Activated CD4-positive, alpha-beta T cell treated with anti-CD3 and anti-CD28 coated beads, Interleukin-2, Interleukin-4, amounts not matched to agents 100 ng/mL and 50 ng/mL, durations not matched to agents 16 hours and 8 hours (primary cell): ENCODE data around the gene TXN2.

Source experiments
- DNase-seq: peaks from one replicate; pipeline ENCODE4 v3.0.0-alpha.2; 2020; ENCODE audit warnings: low spot score

The TXN2 gene

DNA sequence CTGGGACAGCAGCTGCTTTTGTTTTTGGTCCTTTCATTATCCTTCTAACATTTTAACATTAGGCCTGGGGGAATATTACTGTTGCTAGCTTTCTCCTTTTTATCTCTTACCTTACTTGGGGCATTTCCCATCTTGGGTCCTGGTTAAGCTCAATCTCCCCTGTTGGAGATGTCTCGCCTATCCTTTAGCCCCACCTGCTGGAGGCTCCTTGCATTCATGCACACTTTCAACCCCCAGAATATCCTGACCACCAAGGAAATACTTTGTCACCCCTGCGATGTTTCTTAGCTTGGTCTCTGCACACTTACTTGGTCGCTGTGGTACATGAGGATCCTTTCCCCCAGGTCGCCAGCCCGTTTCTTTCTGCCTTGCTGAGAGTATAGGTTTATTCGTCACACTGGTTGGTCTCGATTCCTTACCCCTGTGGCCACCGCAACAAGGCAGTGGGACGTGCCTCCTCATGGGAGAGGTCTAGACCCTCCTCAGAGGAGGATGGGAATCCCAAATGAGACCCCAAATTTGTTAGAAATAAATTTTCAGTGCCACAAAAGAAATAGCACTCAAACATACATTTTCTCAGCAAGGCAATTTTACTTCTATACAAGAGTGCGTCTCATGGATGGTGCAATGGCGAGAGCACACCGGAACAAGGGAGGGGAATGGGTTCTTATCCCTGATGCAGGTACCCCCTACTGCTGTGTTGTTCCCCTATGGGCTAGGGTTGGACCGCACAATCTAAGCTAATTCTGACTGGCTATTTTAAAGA, 5.4 kb upstream of the TXN2 start:
- DNase-seq = peak; percentile 56

DNA sequence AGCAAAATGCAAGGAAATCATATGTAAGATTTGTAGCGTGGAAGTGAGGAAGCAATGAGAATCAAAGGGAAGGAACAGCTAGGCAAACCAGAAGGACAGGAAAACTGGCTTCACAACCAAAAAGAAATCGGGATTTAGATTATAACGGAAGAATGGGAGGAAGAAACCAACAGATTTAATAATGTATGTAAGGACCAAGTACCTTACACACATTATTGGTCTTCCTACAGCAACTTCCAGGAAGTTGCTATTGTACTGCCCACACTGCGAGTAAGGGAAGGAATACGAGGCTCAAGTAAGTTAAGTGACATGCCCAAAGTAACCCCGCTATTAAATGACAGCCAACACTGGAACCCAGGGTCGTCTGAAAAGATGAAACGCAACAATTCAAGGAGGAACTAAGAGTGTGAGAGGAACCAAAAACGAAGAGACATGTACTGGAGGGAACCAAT, 473 bp downstream of the TXN2 start:
- no peak for DNase-seq

DNA sequence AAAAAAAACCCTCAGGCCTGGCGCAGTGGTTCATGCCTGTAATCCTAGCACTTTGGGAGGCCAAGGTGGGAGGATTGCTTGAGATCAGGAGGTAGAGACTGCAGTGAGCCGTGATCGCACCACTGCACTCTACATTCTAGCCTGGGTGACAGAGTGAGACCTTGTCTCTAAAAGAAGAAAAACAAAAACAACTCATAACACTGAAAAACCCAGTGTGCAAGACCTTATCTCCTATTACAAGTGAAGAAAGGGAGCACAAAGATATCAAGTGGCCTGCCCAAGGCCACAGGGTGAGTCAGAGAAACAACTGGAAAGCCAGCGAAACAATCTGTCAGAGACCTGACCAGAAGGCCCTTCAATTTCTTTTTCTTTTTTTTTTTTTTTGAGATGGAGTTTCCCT, 2.5 kb downstream of the TXN2 start:
- no peak for DNase-seq

DNA sequence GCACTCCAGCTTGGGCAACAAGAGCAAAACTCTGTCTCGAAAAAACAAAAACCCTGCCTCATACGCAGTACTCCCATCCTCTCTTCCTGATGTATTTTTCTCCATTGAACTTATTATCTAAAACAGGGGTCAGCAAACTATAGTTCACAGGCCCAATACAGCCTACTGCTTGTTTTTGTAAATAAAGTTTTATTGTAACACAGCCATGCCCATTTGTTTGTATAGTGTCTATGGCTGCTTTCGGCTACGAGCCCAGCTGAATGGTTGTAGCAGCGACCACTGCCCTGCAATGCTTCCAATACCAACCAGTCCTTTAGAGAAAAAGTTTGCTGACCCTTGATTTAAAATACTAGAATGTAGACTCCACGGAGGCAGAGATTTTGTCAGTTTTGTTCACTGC, 6.1 kb downstream of the TXN2 start:
- no peak for DNase-seq

DNA sequence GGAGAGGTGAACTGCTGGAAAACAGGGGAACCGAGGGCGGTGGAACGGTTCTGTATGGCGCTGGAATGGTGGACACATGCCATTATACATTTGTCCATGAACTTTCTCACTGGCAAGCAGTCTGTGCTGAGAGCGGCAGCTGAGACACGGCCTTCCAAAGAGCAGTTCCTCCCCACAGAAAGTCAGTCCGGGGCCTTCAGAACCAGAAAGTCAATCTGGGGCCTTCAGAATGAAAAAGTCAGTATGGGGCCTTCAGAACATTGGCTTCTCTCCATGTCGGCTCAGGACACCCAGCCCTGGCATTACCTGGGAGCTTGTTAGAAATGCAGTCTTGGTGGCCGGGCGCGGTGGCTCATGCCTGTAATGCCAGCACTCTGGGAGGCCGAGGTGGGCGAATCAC, 8.8 kb downstream of the TXN2 start:
- no peak for DNase-seq

DNA sequence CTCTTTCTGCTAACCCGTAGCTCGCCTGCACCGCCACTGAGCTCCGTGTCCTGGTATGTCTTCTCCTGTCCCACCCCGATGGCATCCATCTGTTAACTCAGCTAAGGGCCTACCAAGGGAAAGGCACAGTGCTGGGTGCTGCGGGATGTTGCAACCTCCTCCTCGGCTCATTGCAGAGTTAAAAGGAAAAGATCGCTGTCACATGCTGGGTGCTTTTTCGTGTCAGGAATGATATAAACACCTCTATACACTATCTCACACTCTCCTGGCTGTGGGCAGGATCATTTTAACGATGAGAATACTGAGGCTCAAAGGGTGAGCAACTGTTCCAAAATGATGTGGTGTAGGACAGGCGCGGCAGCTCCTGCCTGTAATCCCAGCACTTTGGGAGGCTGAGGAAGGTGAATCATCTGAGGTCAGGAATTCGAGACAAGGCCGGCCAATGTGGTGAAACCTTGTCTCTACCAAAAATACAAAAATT, 10.1 kb downstream of the TXN2 start:
- no peak for DNase-seq

DNA sequence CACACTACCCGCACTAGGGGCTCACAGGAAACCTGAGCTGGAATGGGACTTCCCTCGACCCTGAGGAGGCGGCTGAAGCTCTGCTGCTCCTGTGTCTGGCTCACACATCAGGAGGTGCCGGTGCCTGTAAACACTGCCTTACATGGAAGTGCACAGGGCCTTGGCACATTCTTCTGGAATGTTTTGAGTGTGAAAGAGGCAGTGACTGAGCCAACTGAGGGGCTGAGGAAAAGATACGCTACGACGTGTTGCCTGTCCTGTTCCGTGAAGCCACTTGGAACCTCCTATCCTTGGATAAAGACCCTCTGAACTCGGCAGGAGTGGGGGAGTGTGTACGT, 10.5 kb downstream of the TXN2 start:
- no peak for DNase-seq

DNA sequence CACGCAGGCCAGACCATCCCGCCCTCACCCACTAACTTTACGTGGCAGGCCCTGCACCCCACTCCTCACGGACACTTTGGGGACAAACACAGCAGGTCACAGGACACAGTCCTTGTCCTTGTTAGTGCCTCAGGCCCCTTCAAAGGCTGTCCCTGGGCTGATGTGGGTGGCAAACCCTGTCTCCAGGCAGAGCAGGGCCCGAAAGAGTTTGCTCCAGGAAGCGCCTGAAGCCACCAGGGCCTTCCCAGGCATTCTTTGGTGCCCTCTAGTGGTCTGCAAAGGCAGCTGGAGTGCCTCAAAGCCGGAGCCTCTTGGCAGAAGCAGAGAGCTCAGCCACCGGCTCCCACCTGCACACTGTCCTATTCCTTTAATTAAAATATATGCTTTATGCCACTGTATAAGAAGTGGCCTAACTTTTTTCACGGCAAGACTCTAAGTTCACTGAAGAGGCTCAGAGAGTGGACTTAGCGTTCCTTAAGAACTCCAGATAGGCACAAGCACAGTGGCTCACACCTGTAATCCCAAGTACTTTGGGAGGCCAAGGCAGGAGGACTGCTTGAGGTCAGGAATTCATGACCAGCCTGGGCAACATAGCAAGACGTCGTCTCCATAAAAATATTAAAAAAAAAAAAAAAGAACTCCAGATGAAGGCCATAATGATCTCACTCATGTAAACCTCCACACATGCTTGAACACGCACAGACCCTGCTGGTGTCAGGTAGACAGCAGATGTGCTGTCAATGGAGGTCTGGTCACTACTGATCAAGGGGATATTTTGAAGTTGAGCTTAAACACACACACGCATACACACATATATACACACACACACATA, 11.1 kb downstream of the TXN2 start:
- peak; percentile 91 for DNase-seq

DNA sequence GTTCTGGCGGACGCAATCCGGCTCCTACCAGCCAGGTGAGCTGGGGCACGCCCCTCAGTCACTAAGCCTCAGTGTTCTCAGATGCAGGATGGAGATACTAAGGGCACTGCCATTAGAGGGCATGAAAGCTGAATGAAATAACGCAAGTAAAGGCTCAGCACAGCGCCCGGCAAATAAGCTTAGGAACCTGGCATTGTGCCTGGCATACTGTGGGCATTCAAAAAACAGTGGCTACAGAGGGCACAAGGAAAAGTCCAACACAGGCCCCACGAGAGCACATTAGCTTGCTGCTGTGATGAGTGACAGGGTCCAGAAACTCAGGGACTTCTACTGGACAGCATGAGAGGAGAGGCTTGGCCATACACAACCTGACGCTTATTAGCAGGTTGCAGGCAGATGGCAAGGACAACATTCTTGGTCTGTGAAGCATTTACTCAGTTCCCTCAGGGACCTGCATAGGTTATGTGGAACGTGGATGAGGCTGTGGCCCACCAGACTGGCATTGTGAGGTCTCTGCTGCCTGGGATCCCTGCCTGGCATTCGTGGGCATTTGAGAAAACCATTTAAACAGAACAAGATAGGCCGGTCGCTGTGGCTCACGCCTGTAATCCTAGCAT, 12.2 kb downstream of the TXN2 start:
- no peak for DNase-seq

DNA sequence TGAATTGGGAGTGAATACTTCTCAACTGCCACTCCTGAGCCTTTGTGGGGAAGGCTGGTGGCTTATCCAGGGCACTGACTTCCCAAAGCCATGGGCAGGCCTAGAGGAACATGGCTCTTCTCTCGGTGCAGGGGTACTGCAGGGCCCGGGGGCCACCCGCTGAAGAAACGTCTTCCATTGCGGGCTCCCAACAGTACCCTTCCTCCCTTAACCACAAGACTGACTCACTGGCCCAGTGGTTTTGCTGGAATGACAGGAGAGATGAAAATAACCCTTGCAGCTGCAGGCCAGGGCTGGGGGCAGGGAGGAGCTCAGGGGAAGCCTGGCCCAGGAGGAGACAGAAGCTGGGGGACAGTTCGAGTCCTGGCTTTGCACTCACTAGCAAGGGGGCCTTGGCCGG, 13.5 kb downstream of the TXN2 start:
- peak; percentile 24 for DNase-seq

DNA sequence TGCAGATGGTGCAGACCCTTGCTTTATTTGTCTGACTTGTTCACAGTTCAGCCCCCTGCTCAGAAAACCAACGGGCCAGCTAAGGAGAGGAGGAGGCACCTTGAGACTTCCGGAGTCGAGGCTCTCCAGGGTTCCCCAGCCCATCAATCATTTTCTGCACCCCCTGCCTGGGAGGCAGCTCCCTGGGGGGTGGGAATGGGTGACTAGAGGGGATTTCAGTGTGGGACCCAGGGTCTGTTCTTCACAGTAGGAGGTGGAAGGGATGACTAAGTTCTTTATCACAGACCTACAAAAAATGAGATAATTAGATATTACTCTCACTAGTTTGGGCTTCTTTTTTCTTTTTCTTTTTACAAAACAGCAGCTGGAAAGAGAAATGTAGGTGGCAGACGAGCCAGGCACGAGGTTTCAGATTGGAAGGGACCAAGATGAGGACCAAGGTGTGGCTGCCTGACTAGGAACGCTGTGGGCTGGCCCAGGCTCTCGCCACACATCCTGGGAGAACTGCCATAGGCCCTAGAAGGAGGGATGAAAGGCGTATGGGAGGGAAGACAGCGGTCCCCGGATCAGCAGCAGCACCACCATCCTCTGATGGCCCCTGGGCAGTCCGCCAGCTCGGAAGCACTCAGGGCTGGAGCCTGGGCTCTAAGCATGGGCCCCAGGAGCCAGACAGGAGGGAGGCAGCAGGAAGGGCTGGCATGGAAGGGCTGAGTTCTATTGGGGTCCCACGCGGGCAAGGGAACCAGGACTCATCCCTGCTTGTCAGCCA, 14.2 kb downstream of the TXN2 start:
- DNase-seq = no peak

DNA sequence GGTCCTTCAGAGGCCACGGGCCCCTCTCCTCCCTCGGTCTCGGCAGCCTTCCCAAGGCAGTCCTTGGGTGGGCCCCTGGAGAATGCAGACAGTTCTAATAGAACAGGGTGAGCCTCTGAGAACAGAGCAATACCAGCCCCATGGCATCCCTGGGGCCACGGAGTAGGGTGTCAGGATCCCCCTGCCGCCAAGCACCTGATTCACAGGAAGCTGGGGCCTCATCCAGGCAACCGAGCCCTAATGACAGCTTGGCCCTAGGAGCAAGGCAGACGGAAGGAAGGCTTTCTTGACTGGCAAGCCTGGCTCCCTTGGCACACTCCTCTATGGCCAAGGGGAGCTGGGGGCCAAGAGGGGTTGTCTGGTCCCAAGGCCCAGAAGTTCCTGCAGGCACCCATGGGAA, 15.2 kb downstream of the TXN2 start:
- DNase-seq = no peak

DNA sequence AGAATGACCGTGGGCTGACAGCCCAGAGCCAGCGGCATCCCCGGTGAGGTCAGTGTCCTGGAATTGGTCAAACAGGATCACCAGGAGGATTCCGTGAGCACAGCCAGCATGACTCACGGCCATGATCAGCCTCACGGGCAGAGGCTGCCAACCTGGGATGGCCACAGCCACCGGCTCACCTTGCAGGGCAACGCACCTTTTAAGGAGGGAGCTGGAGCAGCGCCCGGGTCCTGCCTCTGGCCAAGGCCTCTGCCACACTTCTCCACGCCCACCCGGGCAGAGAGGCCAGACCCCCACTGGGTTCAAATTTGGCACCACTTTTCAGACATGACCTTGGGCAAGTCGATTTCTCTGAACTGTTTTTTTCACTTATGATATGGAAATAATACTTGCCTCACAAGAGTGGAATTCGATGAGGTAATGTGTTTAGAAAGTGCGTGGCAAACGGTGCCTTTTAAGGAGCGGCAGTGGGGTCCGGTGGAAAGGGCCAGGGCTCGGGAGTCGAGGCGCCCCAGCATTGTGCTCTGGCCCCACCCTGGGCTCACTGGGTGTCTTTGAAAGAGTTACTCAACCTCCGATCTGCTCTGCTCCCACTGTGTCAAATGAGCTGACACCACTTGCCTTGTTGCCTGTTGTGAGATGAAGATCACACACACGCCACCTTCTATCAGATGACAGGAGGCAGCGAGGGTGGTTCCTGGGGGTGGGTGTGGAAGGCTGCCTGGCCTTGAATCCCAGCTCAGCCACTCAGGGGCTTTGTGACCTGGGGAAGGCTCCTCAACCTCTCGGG, 16.0 kb downstream of the TXN2 start:
- DNase-seq = no peak

DNA sequence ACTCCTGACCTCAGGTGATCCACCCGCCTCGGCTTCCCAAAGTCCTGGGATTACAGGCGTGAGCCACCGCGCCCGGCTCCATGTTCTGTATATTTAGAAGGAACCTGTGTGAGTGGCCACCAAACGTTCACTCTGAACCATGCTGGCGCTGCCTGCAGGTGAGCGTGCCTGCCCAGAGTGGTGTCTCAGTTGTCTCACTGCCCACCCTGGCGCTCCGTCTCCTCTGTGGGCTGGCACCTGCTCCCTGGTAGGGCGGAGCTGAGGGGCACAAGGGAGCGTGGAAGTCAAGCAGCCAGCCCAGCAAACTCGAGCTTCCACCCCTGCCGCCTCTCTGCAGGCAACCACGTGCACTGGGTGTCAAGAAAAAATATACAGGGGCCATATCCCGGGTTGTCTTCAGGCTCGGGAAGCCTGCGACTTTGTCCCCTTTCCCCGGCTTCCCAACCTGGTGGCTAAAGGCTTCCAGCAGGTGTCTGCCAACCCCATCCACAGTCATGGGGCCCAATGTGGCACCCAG, 16.7 kb downstream of the TXN2 start:
- DNase-seq = no peak

DNA sequence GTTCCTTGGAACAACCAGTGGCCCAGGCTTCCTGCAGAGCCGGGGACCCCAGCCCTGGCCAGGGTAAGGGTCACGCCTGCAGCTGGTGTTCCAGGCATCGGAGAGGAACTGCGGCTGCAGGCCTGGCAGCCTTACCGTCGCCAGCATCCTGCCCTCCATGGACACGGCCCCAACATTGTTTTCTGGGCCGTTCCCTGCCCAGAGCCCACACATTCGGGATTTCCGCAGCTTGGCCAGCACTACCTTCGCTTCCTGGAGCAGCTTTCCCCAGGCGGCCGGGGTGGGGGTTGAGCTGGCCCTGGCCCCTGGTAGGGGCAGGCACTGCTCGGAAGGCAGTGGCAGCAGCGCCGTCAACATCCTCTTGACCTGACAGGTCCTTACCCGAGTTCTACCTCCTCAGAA, 17.7 kb downstream of the TXN2 start:
- no peak for DNase-seq

DNA sequence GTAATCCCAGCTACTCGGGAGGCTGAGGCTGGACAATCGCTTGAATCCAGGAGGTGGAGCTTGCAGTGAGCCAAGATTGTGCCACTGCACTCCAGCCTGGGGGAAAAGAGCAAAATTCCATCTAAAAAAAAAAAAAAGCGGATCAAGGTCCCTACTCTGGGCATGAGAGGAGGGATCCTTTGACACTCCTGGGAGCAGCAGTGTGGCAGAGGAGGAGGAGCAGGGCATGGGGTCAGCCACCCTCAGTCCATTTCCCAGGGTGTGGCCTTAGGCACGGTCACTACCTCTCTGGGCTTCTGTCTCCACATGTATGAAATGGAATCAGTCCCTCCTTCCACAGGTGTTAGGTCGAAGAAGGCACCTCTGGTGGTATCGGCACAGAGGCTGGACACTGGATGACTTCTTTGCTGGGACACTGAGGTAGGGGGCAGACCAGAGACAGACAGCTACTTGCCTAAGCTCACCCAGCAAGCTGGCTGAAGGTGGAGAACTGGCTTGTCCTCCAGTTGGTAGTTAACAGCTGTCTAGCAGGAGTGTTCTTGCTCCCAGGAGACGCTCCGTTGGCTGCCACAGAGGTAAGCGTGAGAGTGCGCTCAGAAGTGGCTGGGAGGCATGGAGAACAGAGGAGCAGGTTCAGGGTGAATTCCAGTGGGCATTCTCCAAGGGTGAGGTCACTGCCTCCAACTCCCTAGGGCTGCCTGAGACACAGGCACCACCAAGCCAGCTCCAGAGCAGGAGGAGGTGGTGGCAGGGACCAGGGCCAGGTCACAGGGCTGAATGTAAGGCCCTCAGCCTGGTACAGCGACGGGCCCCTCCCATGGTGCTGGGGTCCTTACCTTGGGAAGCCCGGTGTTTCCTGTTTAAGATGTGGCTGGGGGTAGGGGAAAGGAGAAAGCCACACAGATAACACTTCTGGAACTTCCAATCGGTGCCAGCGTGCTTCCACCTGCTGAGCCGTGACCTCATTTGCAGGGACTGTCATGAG, 19.5 kb downstream of the TXN2 start:
- no peak for DNase-seq

DNA sequence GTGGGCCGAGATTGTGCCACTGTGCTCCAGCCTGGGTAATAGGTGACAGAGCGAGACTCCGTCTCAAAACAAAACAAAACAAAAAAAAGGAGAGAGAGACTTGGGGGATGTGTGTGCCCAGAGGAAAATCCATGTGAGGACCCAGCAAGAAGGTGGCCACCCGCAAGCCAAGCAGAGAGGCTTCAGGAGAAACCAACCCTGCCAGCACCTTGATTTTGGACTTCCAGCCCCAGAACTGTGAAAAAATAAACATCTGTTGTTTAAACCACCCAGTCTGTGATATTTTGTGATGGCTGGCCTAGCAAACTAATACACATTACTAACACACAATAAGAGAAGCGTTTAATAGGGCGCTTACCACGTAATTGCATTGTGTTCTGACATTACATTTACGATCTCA, 21.2 kb downstream of the TXN2 start:
- no peak for DNase-seq

DNA sequence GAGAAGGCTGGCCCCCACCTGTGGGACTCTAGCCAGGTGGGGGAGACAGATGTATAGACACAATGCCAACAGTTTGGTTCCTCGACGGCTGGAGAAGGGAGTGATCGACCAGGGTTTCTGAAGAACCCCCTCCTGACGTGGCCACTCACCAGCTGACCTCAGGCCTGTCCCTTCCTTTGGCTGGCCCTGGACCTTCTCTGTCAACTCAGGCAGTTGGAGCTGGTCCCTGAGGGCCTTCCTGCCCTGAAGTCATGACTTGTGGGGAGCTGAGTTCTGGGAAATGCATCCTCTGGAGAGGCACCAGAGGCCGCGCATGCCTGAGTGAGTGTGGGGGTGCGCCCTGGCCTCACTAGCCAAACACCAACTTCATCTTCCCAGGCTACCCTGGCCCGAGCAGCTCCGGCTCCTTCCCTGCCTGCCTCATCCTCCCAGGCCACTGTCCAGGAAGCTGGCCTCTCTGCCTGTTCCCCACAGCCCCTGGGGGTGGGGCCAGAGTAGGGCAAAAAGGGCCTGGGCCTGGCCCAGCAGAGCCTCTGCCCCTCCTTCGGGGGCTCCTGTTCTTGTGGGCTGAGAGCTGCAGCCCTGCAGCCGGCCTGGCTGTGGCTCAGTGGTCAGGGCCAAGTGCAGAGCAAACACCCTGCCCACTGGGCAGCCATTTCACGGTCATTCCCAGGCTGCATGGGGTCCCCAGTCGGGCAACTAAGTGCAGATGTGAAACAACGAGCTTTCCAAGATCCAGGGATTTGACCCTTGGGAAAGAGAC, 23.6 kb downstream of the TXN2 start:
- no peak for DNase-seq

DNA sequence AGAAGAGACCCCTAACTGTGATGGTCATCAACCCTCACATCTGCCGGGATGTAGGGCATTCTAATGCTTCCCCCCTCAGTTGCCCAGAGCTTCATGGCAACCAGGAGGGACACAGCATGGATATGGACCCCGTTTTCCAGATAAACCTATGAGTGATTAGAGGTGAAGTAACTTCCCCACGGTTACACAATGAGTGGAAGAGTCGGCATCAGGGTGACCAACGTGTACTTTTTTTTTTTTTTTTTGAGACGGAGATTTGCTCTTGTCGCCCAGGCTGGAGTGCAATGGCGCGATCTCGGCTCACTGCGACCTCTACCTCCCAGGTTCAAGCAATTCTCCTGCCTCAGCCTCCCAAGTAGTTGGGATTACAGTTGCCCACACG, 25.0 kb downstream of the TXN2 start:
- DNase-seq = no peak
